HepG2 (cell line): Measurements from ENCODE around the gene SPAG9. TPM values are rescaled to one million over a fixed set of nuclear protein-coding genes. Genes with fewer than 3 reads are reported as not detected.

Source experiments
- DDIT3 ChIP-seq: sonication (generic); formaldehyde crosslinking; IDR thresholded peaks from 2 replicates; pipeline ENCODE4 v1.4.0; 2020; ENCODE audit warnings: mild to moderate bottlenecking, missing genetic modification reagents
- EZH2 ChIP-seq: conservative IDR thresholded peaks from 2 replicates; pipeline ENCODE4 v1.6.1; 2012; ENCODE audit warnings: mild to moderate bottlenecking, low read depth, low read length, moderate library complexity
- RAD21 ChIP-seq: fragments of 450-650 bp; formaldehyde crosslinking; IDR thresholded peaks from 2 replicates; pipeline ENCODE4 v1.5.0; 2020; ENCODE audit warnings: mild to moderate bottlenecking
- SNAPC2 ChIP-seq: sonication (generic); formaldehyde crosslinking; IDR thresholded peaks from 2 replicates; pipeline ENCODE4 v1.8.1; 2022; ENCODE audit warnings: mild to moderate bottlenecking, missing genetic modification reagents
- SP1 ChIP-seq, 2 experiments: fragments of 450-650 bp in 1 of 2; sonication (generic) in 1 of 2; formaldehyde crosslinking in 1 of 2; IDR thresholded peaks; 2 replicates each; pipeline versions ENCODE4 v1.4.0 to v1.6.1; 2016 to 2020; ENCODE audit warnings: missing genetic modification reagents in 1 of 2
- TCF7L2 ChIP-seq: IDR thresholded peaks from 2 replicates; pipeline ENCODE4 v1.6.1; 2011; ENCODE audit warnings: mild to moderate bottlenecking, low read depth, low read length, moderate library complexity
- TRAFD1 ChIP-seq: sonication (generic); formaldehyde crosslinking; IDR thresholded peaks from 2 replicates; pipeline ENCODE4 v1.5.1; 2020; ENCODE audit warnings: missing genetic modification reagents, mild to moderate bottlenecking, borderline replicate concordance
- ZBTB26 ChIP-seq: IDR thresholded peaks from 2 replicates; pipeline ENCODE4 v1.6.1; 2016; ENCODE audit warnings: missing compliant biosample characterization, missing genetic modification reagents, borderline replicate concordance
- ZNF224 ChIP-seq: sonication (generic); formaldehyde crosslinking; IDR thresholded peaks from 2 replicates; pipeline ENCODE4 v1.5.0; 2020; ENCODE audit warnings: mild to moderate bottlenecking, missing genetic modification reagents
- ZNF510 ChIP-seq: sonication (generic); formaldehyde crosslinking; IDR thresholded peaks from 2 replicates; pipeline ENCODE4 v1.4.0; 2020; ENCODE audit warnings: low read depth, mild to moderate bottlenecking, missing genetic modification reagents
- polyA plus RNA-seq, 8 experiments: library from polyadenylated mRNA; depleted of rRNA in 3 of 8; stranded (reverse) in 7 of 8; unstranded in 1 of 8; fragments of >200 nt; fragmentation: Illumina TruSeq in 4 of 8; extraction: Trizol in 4 of 8; gene quantifications; 2 replicates each; pipeline versions ENCODE4 v1.2.1 to v1.2.3, GENCODE V29; 2011 to 2016; ENCODE audit warnings: low read depth in 4 of 8, missing spikeins in 1 of 8, mixed read lengths in 1 of 8; ENCODE audit not compliant: insufficient read depth in 1 of 8
- total RNA-seq, 5 experiments: library from RNA; depleted of rRNA; stranded (reverse); fragments of >200 nt; fragmentation: Illumina TruSeq; extraction: Trizol; gene quantifications; 2 replicates each; pipeline ENCODE4 v1.2.3, GENCODE V29; 2016; ENCODE audit warnings: low read depth in 1 of 5
- TF ChIP-seq, protein P1 (sequence below): IDR thresholded peaks from 2 replicates; pipeline ENCODE4 v1.6.1; 2016; ENCODE audit warnings: low read depth, missing genetic modification reagents, missing compliant biosample characterization
- TF ChIP-seq, protein P2 (sequence below), 2 experiments: sonication (generic) in 1 of 2; formaldehyde crosslinking in 1 of 2; IDR thresholded peaks; 2 replicates each; pipeline versions ENCODE4 v1.5.1 to v1.6.1; 2011 to 2020; ENCODE audit warnings: borderline replicate concordance in 1 of 2, low read depth in 1 of 2, low read length in 1 of 2, mild to moderate bottlenecking in 1 of 2, missing genetic modification reagents in 1 of 2, moderate library complexity in 1 of 2
- TF ChIP-seq, protein P3 (sequence below): IDR thresholded peaks from 2 replicates; pipeline ENCODE4 v1.6.1; 2016; ENCODE audit warnings: mild to moderate bottlenecking, missing biosample characterization, missing genetic modification reagents

The SPAG9 gene
- total and polyA plus RNA-seq, 2 of the 13 experiments (the other 11 are each of a cell fraction or from before 2014, with no cell fraction given), result 43.2 to 78.6 TPM

DNA sequence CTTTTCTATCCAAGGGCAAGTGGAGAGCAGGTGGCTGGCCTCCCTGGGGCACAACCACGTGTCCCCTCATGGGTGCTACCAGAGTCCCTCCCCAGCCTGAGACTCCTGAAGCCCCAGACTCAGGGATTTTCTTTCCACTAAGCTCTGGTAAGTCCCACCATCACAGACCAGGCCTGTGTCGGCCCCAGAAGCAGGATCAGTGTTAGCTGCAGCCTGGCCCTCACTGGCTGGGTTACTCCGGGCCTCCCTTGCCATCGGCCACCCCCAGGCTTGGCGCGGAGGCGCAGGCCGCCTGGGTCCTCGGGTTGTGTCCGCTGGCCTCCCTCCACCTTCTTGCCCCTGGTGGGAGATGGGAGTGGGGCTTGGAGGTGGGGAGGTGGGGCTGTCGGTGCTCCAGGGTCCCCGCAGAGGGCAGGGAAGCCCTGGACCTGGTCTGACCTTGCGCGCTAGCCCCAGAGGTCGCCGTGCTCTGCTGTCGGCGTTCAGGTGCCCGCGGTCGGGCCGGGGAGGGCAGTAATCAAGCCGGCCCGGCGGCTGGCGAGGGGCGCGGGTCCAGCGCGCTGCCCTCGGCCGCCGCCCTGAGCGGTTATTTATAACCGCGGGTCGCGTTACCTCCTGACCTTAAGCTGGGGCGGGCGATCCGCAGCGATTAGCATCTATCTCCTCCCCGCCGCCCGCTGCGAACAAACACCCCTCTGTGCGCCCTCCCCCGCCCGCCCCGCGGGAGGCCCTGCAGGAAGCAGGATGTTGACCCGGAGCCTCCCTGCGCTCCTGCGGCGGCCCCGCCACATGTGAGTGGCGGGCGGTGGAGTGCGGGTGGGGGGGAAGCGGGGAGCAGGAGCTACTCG is 176.4 kb downstream of the SPAG9 start (continued):
- peak; percentile 97; the same call in 1 of the 2 replicates for TF ChIP-seq TRAFD1
- TF ChIP-seq, protein P1, sequence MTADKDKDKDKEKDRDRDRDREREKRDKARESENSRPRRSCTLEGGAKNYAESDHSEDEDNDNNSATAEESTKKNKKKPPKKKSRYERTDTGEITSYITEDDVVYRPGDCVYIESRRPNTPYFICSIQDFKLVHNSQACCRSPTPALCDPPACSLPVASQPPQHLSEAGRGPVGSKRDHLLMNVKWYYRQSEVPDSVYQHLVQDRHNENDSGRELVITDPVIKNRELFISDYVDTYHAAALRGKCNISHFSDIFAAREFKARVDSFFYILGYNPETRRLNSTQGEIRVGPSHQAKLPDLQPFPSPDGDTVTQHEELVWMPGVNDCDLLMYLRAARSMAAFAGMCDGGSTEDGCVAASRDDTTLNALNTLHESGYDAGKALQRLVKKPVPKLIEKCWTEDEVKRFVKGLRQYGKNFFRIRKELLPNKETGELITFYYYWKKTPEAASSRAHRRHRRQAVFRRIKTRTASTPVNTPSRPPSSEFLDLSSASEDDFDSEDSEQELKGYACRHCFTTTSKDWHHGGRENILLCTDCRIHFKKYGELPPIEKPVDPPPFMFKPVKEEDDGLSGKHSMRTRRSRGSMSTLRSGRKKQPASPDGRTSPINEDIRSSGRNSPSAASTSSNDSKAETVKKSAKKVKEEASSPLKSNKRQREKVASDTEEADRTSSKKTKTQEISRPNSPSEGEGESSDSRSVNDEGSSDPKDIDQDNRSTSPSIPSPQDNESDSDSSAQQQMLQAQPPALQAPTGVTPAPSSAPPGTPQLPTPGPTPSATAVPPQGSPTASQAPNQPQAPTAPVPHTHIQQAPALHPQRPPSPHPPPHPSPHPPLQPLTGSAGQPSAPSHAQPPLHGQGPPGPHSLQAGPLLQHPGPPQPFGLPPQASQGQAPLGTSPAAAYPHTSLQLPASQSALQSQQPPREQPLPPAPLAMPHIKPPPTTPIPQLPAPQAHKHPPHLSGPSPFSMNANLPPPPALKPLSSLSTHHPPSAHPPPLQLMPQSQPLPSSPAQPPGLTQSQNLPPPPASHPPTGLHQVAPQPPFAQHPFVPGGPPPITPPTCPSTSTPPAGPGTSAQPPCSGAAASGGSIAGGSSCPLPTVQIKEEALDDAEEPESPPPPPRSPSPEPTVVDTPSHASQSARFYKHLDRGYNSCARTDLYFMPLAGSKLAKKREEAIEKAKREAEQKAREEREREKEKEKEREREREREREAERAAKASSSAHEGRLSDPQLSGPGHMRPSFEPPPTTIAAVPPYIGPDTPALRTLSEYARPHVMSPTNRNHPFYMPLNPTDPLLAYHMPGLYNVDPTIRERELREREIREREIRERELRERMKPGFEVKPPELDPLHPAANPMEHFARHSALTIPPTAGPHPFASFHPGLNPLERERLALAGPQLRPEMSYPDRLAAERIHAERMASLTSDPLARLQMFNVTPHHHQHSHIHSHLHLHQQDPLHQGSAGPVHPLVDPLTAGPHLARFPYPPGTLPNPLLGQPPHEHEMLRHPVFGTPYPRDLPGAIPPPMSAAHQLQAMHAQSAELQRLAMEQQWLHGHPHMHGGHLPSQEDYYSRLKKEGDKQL (CRISPR knock-in tag), result peak; percentile 95
- TF ChIP-seq ZNF224, result peak; percentile 53; the same call in 1 of the 2 replicates
- no peak for TF ChIP-seq SP1 (IDR thresholded peaks at IDR 0.05)
- peak; percentile 63 for TF ChIP-seq SP1 (CRISPR knock-in tag; IDR thresholded peaks at IDR 0.05)
- no peak for TF ChIP-seq TCF7L2
- TF ChIP-seq, protein P2, sequence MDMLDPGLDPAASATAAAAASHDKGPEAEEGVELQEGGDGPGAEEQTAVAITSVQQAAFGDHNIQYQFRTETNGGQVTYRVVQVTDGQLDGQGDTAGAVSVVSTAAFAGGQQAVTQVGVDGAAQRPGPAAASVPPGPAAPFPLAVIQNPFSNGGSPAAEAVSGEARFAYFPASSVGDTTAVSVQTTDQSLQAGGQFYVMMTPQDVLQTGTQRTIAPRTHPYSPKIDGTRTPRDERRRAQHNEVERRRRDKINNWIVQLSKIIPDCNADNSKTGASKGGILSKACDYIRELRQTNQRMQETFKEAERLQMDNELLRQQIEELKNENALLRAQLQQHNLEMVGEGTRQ (IDR thresholded peaks at IDR 0.05; ENCODE audit: low read depth, low read length), result no peak
- TF ChIP-seq, protein P2 (CRISPR knock-in tag; IDR thresholded peaks at IDR 0.05; ENCODE audit: borderline replicate concordance), result peak; percentile 55; the same call in 1 of the 2 replicates
- peak; percentile 90; the same call in 1 of the 2 replicates for TF ChIP-seq ZNF510 (CRISPR knock-in tag)
- TF ChIP-seq ZBTB26 (CRISPR knock-in tag), result peak; percentile 54; the same call in 1 of the 2 replicates
- TF ChIP-seq, protein P3, sequence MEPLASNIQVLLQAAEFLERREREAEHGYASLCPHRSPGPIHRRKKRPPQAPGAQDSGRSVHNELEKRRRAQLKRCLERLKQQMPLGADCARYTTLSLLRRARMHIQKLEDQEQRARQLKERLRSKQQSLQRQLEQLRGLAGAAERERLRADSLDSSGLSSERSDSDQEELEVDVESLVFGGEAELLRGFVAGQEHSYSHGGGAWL (CRISPR knock-in tag), result peak; percentile 91
- TF ChIP-seq SNAPC2 (CRISPR knock-in tag), result peak; percentile 43; the same call in 1 of the 2 replicates
- TF ChIP-seq EZH2, result no peak
- no peak for TF ChIP-seq DDIT3
- peak; percentile 80 for TF ChIP-seq RAD21 (CRISPR knock-in tag)
